GM18858 (cell line): ENCODE data around the gene KIF21B.

Experiments
- ATAC-seq: cut with Tn5 transposase; IDR thresholded peaks from one replicate; pipeline ENCODE4 v1.9.1; 2021; ENCODE audit not compliant: unreplicated experiment

Gene KIF21B

DNA sequence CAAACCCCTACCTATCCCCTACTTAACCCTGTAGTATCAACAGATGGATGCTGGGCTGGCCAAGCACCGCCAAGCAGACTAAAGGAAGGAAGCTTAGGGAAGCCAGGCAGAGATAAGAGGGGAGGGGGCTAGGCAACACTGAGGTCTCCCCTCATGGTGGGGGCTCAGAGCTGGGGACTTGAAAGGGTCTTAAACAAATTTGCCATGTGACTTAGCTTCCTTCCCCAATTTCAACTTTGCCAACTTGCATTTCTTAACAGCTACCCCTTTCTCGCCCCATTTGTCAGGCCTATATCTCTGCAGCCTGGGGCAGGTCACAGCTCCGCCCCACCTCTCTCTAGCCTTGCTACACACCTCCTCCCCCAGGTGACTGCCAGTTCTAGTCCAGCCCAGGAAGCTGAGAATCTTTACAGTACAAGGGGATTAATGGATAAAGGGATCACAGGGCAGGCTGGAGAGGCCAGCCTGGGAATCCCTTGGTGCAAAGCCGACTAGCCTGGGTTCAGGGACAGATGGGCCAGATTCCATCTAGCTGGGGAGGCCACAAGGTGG, 3.4 kb downstream of the KIF21B start:
- ATAC-seq = no peak

- peak; percentile 58 for ATAC-seq
Observed at GRCh38 chr1:201019321-201019977, 4.1 kb downstream of the KIF21B start.

DNA sequence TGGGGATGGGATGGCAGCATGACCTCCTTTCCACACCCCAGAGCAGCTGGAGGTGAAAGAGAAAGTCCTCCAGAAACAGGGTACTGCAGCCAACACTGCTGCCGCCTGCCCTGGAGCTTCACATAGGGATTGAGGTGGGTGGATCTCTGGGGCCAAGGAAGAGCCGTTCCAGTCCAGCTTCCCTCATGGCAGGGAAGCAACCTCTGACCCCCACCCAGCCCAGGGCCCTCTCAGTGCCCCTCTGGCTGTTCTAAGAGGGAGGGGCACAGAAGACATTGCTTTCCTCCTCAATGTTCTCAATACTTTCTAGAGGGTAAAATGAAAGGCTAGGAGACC, 5.7 kb downstream of the KIF21B start:
- ATAC-seq = no peak

- no peak for ATAC-seq
Observed at GRCh38 chr1:201016943-201017827, 6.3 kb downstream of the KIF21B start.

GRCh38 chr1:201016211-201016651, 7.3 kb downstream of the KIF21B start:
- no peak for ATAC-seq

- no peak for ATAC-seq
Observed at GRCh38 chr1:201015551-201016091, 7.9 kb downstream of the KIF21B start.

DNA sequence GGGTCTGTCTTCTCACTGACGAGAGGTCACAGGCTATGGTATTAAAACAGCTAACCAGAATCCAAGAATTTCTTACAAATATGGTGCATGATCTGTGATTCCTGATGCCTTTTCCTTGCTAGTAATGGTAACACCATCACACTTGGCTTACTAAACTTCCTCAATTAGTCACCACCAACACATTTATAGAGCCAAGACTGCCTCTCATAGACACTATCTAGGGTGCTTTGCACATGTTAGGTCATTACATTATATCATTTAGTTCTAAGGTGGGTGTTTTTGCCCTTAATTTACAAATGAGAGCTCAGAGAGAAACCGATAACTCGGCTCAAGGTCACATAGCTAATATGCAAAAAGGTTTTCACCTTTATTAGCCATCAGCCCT, 8.7 kb downstream of the KIF21B start:
- no peak for ATAC-seq

DNA sequence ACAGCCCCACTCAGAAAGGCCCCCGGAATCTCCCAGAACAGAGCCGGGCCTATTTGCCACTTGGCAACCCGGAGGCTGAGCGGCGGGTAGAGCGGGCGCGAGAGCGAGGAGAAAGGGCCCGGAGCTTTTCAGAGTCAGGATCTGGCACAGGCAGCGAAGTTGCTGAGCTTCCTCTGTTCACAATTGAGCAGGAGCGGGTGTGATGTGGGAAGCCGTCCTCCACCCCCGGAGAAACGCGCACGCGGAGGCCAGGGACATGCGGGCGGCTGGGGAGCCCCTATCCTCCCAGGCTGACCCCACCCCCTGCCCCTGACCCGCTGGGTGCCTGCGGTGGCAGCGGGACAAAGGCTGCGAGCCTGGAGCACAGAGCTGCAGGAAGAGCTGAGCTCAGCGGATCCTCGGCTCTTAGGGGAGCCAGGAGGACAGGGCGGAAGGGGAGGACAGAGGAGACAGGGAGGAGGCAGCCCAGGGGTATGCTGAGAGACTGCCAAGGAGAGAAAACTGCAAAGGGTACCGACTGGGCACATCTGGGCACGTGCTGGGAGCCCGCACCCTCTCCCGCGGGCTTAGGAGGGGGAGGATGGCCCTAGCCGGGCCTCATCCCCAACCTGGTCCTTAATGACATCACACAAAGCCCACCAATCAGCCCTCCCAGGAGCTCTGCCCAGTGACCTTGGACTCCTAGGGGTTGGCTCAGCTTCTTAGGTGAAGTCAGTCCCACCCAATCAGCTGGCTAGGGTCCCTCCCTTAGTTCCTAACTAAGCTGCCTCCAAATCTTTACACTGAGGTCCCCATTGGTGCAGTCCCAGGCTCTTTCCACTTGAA, 9.3 kb downstream of the KIF21B start:
- ATAC-seq = no peak

- no peak for ATAC-seq
Observed at GRCh38 chr1:201013031-201013485, 10.5 kb downstream of the KIF21B start.

DNA sequence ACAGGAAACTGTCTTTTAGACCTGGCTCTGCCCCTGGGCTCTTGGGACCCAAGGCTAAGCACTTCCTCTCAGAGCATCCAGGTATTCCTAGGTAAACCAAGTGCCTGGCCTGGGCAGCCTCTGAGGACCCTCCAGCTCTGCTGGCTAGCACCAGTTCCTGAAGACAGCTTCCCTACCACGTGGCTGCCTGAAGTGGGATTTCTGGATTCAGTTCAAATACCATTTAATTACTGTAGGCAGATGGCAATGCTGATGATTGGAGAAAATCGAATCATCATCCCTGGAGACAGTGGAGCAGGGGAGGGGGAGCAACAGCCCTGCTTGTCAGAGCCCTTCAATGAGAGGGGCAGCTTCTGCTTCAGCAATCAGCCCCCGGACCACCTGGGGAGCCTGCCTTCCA, 11.9 kb downstream of the KIF21B start:
- no peak for ATAC-seq

DNA sequence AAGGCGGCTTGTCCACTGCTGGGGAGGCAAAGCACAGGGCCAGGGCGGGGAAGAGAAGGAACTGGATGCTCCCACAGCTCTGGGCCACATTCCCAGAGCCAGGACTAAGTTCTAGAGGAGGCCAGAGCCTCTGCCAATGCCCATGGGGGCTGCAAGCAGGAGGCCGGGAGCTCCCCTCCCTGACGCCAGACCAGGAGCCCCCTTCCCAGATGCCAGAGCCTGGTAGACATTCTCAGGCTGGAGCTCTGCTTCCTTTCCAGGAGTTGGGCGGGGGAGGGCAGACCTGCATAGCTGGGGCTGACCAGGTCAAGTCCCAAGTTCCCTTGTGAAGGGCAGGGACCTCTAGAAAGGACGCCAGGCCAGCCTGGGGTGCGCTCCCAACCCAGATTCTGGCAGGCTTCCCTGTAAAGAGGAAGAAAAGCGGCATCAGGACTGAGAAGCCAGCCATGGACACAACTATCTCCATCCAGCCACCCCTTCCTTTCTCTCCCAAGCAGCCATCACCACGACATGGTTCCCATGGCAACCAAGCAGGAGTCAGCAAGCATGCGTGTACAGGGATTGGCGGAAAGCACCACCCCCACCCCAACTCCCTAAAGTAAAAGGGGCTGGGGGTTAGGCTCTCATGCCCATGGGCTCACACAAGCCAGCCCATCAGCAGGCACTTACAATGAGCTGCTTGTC, 13.4 kb downstream of the KIF21B start:
- ATAC-seq = no peak

GRCh38 chr1:201008666-201009360, 14.7 kb downstream of the KIF21B start:
- no peak for ATAC-seq

DNA sequence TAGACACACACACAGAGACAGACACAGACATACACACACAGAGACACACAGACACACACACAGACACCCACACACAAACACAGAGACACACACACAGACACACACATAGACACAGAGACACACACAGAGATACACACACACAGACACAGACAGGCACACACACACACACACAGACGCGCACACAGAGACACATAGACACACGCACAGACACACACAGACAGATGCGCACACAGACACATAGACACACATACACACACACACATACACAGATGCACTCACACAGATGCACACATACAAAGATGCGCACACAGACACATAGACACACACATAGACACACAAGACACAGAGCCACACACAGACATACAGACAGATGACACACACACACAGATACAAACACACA, 16.0 kb downstream of the KIF21B start:
- ATAC-seq = no peak

- no peak for ATAC-seq
Observed at GRCh38 chr1:201006450-201006849, 17.1 kb downstream of the KIF21B start.

DNA sequence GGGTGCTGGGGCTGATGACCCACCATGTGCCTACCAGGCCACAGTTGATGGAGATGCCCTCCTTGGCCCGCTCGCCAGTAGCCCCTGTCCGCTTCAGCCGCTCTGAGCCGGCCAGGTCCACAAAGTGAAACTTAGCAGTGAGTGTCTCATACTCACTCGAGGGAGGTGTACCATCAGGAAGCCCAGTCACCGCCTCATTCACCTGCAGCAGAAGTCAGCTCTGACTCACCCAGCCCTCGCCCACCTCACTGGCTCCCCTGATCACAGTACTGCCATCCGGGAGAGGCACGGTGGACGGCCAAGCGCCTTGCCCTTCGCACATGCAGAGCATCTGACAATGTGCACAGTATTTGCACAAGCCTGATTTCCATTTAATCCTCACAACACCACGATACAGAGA, 18.8 kb downstream of the KIF21B start:
- ATAC-seq = no peak

- no peak for ATAC-seq
Observed at GRCh38 chr1:201004154-201004553, 19.4 kb downstream of the KIF21B start.

- no peak for ATAC-seq
Observed at GRCh38 chr1:201002510-201002909, 21.0 kb downstream of the KIF21B start.

GRCh38 chr1:201001962-201002361, 21.6 kb downstream of the KIF21B start:
- ATAC-seq = no peak

DNA sequence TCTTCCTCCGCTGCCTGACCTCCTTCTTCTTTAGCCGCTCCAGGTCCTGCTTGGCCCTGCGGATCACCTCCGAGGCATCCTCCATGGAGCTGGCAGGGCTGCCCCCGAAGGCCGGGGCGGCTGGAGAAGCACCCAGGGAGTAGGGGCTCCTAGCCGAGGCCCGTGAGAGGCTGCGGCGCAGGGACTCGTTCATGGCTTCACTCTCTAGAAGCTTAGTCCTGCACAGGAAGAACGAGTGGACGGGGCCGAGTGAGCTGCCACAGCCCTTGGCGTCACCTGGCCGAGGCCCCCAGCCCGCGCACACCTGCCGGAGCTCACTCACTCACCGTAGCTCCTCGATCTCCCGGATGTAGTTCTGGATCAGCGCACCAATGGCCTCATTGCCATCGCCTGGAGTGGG, 23.1 kb downstream of the KIF21B start:
- ATAC-seq = no peak

DNA sequence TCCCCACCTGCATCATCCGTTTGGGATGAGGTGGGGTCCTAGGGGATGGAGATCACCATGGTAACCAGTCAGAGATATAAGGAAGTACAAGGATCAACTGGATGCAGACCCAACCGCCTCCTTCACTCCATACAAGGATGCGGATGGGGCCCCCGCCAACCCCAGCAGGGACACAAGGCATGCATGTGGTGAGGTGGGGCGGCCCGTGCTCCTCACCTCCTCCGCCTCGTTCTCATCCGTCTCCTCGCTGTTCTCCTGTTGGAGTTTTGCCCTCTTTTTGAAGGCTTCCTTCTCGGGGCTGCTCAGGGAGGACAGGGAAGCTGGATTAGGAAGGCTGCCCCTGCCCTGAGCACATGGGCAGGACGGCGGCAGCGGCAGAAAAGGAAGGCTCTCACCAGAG, 23.8 kb downstream of the KIF21B start:
- ATAC-seq = no peak
